Ovary (tissue), 3 donors: ENCODE results near the gene SLC2A1.

Source experiments
- CTCF ChIP-seq, 3 donors: fragments of 450-650 bp in 2 of 3; fragments of 200-600 bp in 1 of 3; IDR thresholded peaks; one replicate each; pipeline versions ENCODE4 v1.5.1 to v1.8.0; 2016 to 2022; ENCODE audit warnings: antibody characterized with exemption in 3 of 3, mild to moderate bottlenecking in 1 of 3
- EP300 ChIP-seq: sonication (generic); formaldehyde crosslinking; IDR thresholded peaks from one replicate; pipeline ENCODE4 v1.6.1; 2017; ENCODE audit warnings: antibody characterized with exemption
- POLR2A ChIP-seq: fragments of 450-650 bp; IDR thresholded peaks from one replicate; pipeline ENCODE4 v1.6.1; 2017; ENCODE audit warnings: antibody characterized with exemption, mild to moderate bottlenecking, moderate library complexity
- donor health status: DM: no; HTN: no; CAD: no.

DNA sequence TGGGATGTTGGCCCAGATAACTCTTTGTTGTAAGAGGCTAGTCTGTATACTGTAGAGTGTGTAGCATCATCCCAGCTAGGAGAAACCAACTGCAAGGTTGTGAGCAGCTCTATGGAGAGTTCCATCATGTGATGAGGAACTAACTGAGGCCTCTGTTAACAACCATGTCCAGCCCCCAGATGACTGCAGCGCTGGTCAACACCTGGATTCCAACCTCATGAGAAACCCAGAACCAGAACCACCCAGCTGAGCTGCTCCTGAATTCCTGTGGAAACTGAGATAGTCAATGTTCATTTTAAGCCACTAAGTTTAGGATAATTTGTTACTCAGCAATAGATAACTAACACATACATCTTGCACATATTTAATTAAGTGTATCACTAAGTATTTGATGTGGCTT is 41.6 kb upstream of the SLC2A1 start:
- TF ChIP-seq CTCF (IDR thresholded peaks at IDR 0.05) (no peak), POLR2A (no peak), EP300 (no peak)
